Measurements from ENCODE around the gene BCL6B.
"Not testable (repeated sequence)": the region's sequence is repeated elsewhere in the genome, so short reads cannot be mapped to it uniquely, and the experiment has no call there.

Gene BCL6B

DNA sequence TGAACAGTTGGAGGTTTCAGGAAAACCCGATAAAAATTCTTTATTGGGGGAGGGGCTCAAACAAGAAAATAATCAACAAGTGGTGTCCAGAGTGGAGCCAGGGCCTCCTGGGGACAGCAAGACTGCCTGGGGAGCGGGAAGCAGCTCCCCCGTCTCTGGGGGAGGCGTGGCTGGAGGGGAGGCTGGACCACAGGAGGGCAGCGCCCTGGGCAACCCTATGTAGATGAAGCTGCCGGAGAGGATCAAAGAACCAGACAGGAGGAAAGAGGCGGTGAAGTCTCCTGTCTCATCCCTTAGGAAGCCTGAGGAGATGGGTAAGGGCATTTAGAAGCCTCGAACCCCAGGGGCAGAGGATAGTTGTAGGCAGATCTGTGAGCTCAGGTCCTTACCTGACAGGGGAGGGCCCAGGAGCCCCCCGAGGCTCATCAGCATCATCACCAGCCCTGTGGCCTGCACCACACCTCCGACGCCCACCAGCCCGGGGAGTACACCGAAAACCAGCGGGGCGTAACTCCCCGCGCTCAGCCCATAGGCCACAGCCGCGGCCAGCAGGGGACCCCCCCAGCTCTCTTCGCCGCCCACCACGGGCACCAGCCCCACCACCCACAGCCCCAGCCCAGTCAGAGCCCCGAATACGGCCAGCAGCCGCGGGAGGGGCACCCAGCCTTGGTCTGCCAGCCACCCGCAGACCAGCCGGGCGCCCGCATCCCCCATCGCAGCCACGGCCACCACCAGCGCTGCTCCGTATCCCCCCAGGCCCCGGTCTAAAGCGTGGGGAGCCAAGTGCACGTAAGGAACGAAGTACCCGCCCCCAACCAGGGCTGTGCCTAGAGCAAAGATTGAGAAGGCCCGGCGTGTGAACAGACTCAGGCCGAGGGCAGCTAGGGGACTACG lies 19.0 kb downstream of the BCL6B start:
- H3K4me3 ChIP-seq (replicated peaks; ENCODE audit: low read depth, low read length), result peak overlapping the region; percentile 19
- DNase-seq (ENCODE audit: low read depth), result no peak

DNA sequence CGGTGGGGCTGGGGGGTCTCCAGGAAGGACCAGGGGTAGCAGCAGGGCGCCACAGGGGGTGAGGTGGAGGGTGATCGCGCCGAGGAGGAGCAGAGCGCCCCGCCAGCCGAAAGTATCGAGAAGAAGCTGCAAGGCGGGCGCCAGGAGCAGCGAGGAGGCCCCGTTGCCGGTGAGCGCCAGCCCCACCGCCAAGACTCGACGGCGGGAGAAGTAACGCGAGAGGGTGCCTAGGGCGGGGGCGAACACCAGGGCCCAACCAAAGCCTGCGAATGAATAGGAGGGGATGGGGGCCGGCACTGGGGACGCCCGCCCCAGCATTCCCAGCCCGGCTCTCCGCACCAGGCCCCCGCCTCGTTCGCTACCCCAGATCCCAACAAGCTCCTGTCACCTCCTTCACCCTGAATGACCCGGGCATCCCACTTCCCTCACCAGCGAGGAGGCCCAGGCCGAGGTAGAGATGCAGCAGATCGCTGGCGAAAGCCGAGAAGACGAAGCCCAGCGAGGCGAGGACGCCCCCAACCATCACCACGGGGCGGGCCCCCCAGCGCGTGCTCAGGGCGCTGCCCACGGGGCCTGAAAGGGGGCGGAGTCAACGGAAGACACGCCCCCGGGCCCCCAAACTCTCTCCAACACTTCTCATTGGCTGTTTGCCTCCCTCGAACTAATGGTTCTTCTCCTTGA lies 19.8 kb downstream of the BCL6B start:
- DNase-seq (ENCODE audit: low read depth), result no peak
- peak overlapping the region; percentile 50 for H3K4me3 ChIP-seq (replicated peaks; ENCODE audit: low read depth, low read length)
- TF ChIP-seq, protein P1, sequence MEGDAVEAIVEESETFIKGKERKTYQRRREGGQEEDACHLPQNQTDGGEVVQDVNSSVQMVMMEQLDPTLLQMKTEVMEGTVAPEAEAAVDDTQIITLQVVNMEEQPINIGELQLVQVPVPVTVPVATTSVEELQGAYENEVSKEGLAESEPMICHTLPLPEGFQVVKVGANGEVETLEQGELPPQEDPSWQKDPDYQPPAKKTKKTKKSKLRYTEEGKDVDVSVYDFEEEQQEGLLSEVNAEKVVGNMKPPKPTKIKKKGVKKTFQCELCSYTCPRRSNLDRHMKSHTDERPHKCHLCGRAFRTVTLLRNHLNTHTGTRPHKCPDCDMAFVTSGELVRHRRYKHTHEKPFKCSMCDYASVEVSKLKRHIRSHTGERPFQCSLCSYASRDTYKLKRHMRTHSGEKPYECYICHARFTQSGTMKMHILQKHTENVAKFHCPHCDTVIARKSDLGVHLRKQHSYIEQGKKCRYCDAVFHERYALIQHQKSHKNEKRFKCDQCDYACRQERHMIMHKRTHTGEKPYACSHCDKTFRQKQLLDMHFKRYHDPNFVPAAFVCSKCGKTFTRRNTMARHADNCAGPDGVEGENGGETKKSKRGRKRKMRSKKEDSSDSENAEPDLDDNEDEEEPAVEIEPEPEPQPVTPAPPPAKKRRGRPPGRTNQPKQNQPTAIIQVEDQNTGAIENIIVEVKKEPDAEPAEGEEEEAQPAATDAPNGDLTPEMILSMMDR (IDR thresholded peaks at IDR 0.05; ENCODE audit: low read length, missing control alignments), result no peak

More for the DNA sequence above, 19.0 kb downstream of the BCL6B start:
- TF ChIP-seq, protein P1 (IDR thresholded peaks at IDR 0.05; ENCODE audit: low read length, missing control alignments), result no peak

DNA sequence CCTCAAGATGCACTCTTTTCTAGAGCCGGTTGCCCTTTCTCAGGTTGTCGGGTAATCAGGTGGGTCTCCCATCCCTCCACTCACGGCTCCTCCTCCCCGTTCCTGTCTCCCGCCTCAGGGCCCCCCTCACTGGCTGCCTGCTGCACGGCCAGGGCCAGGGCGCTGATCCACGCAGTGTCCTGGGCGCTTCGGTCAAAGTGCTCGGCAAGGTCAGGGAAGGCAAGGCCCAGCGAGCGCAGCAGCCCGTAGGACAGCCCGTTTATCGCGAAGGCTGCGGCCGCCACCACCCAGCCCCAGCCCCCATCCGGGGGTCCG lies 20.3 kb downstream of the BCL6B start:
- no peak for DNase-seq (ENCODE audit: low read depth)
- TF ChIP-seq, protein P1 (IDR thresholded peaks at IDR 0.05; ENCODE audit: low read length, missing control alignments), result no peak
- peak overlapping the region; percentile 50 for H3K4me3 ChIP-seq (replicated peaks; ENCODE audit: low read depth, low read length)

DNA sequence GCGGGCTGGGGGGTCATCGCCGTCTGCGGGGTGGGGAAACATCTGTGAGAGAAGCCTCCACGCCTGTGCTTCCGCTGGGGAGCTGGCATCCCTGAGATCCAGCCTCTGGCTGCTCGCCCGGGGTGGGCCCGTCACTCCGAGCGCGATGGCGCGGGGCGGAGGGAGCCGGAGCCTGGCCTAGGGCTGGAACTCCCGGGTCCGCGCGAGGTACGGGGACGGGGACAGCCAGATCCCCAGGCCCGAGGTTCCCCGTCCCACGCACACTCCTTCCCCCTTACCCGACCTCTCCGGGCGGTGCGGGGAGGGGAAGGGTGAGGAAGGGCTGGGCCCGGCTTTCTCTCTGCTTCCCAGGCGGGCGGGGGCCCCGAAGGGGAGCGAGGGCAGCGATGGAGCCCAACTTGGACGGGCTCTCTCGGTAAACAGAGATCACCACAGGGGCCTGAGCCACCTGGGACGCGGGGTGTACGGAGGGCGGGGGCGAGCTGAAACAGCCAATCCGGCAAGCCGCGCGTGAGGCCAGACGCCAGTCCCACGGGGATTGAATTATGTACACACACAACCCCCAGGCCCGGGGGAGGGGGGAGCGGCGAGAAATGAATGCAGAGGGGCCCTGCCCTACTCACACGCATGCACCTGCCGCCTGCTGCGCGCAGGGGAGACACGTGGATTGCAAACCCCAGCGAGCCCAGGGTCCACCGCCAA lies 20.8 kb downstream of the BCL6B start, which contains the start of gene SLC16A11:
Gene SLC16A11, minus strand, starts transcription at position 596 of the 702 bp plus-strand sequence. Its CDS starts 579 bp downstream, at position 17.
- DNase-seq (ENCODE audit: low read depth), result peak; percentile 52
- peak within 1 kb of the TSS; percentile 50 for H3K4me3 ChIP-seq (replicated peaks; ENCODE audit: low read depth, low read length)
- TF ChIP-seq, protein P1 (IDR thresholded peaks at IDR 0.05; ENCODE audit: low read length, missing control alignments), result no peak

DNA sequence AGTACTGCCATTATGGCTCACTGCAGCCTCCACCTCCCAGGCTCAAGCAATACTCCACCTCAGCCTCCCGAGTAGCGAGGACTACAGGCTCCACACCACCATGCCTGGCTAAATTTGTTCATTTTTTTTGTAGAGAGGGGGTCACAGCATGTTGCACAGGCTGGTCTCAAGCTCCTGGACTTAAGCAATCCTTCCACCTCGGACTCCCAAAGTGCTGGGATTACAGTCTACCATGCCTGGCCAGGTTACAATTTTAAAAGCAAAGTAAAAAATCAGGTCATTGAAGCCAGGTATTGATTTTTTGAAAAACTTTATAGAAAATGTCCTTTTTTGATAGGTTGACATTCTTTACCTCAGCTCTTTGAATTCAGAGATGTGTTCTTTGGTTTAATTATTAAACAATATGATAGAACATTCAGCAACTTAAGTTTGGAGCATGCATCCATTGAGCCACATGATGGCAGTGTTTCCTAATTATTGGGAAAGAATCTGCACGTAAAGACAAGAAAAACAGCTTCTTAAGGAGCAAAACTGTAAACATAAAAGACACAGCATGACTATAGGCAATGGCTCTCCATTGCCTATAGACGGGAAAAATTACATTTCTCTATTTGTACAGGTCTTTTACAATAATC lies 22.8 kb downstream of the BCL6B start:
- peak; percentile 93 for DNase-seq (ENCODE audit: low read depth)
- TF ChIP-seq, protein P1 (IDR thresholded peaks at IDR 0.05; ENCODE audit: low read length, missing control alignments), result peak; percentile 81
- no peak overlapping the region for H3K4me3 ChIP-seq (replicated peaks; ENCODE audit: low read depth, low read length)

DNA sequence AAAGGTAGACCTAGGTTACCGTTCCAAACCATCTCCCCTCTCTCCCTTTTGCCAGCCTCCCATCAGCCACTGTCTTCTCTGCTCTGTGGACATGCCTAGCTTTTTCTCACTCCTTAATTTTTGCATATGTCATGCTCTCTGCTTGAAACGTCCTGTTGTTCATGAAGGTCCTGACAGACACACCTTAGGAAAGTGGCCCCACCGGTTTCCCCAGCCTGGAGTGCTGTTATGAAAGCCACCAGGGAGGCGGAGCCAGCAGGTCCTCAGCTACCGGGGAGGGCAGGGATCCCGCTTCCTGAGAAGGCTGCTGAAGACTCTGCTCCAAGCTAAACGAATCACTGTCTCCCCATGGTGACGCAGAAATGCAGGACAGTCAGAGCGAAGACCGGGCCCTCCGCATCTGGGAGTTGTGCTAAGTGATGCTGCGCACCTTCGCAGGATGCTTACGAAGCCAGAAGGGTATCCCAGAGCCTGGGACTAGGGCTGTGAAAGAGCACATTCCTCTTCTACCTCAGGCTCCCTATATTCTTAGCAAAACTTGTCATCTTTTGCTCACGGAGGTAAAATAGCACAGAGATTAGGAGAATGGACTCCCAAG lies 23.4 kb downstream of the BCL6B start:
- H3K4me3 ChIP-seq (replicated peaks; ENCODE audit: low read depth, low read length), result no peak overlapping the region
- TF ChIP-seq, protein P1 (IDR thresholded peaks at IDR 0.05; ENCODE audit: low read length, missing control alignments), result no peak
- no peak for DNase-seq (ENCODE audit: low read depth)

DNA sequence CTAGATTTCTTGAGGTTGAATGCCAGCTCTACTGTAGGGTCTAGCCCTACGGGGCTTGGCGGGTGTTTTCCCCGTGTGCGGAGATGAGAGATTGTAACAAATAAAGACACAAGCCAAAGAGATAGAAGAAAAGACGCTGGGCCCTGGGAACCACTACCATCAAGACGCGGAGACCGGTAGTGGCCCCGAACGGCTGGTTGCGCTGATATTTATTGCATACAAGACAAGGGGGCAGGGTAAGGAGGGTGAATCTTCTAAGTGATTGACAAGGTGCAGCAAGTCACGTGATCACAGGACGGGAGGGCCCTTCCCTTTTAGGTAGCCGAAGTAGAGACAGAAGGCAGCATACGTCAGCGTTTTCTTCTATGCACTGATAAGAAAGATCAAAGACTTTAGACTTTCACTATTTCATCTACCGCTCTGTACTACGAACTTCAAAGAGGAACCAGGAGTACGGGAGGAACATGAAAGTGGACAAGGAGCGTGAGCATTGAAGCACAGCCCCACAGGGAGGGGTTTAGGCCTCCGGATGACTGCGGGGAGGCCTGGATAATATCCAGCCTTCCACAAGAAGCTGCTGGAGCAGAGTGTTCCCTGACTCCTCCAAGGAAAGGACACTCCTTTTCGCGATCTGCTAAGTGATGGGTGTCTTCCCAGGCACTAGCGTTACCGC lies 24.0 kb downstream of the BCL6B start:
- H3K4me3 ChIP-seq (replicated peaks; ENCODE audit: low read depth, low read length), result not testable (repeated sequence)

More for the DNA sequence above, 24.0 kb downstream of the BCL6B start:
- DNase-seq (ENCODE audit: low read depth), result not testable (repeated sequence)
